PFSK-1 (cell line): ENCODE data around the gene SASH3.

Experiments
- FOXP2 ChIP-seq: optimal IDR thresholded peaks from 2 replicates; pipeline ENCODE3; 2011; ENCODE audit warnings: borderline replicate concordance, control low read depth, inconsistent platforms; ENCODE audit not compliant: insufficient read depth; ENCODE audit errors: extremely low read length, extremely low read depth
- POLR2AphosphoS5 ChIP-seq: IDR thresholded peaks from 2 replicates; pipeline ENCODE4 v1.6.1; 2012; ENCODE audit warnings: low read depth, mild to moderate bottlenecking, control low read depth, low read length, moderate library complexity
- SIN3A ChIP-seq: IDR thresholded peaks from 2 replicates; pipeline ENCODE4 v1.6.1; 2012; ENCODE audit warnings: mild to moderate bottlenecking, low read length, moderate library complexity, borderline replicate concordance; ENCODE audit not compliant: insufficient read depth
- TAF1 ChIP-seq: IDR thresholded peaks from 2 replicates; pipeline ENCODE4 v1.6.1; 2012; ENCODE audit warnings: low read length, control low read depth, borderline replicate concordance; ENCODE audit not compliant: insufficient read depth

DNA sequence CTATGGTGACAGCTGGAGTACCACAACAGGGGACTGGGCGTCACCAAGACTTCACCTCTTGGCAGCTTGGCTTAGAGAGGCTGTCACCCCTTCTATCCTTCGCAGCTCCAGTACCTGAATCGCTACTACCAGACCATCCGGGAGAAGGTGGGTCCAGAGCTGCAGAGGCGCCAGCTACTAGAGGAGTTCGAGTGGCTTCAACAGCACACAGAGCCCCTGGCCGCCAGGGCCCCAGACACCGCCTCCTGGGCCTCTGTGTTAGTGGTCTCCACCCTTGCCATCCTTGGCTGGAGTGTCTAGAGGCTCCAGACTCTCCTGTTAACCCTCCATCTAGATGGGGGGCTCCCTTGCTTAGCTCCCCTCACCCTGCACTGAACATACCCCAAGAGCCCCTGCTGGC is 11.6 kb upstream of the SASH3 start:
- TF ChIP-seq FOXP2, result no peak
- no peak for TF ChIP-seq POLR2AphosphoS5
- no peak for TF ChIP-seq TAF1
- TF ChIP-seq SIN3A, result no peak
